HepG2 (cell line): Measurements from ENCODE around the gene CCSER1. TPM values are rescaled to one million over a fixed set of nuclear protein-coding genes. Genes with fewer than 3 reads are reported as not detected.

Source experiments
- ATAC-seq: fragments of 200-7000 bp; cut with Tn5 transposase; 3 replicates; pipeline ENCODE4 v1.9.1; 2020; ENCODE audit warnings: mild to moderate bottlenecking, moderate library complexity
- BruUV-seq: library from RNA; stranded (reverse); fragments of 400-500 nt; replicated peaks from 2 replicates; lab custom pipeline; 2021; lab: Mats Ljungman, UMichigan
- CTCF ChIA-PET: fragments of 300-600 bp; formaldehyde crosslinking; extraction: SDS; loops from one replicate; lab custom pipeline; 2021; ENCODE audit warnings: low total read pairs, inconsistent platforms, low intra/inter-chr PET ratio; lab: Yijun Ruan, JAX
- POLR2A ChIA-PET: fragments of 350-600 bp; sonication (Branson Sonifier 250); formaldehyde crosslinking; loops from one replicate; lab custom pipeline; 2020; ENCODE audit warnings: antibody characterized with exemption, inconsistent platforms; lab: Yijun Ruan, JAX
- DNase-seq: peaks from one replicate; pipeline ENCODE4 v3.0.0-alpha.2; 2015; ENCODE audit warnings: low spot score
- FAIRE-seq: peaks from 3 replicates; lab custom pipeline; 2011; peaks lifted over from hg19 to GRCh38; lab: Jason Lieb, UNC
- H2AFZ ChIP-seq: one replicate; pipeline ENCODE4 v1.6.1; 2011; ENCODE audit warnings: low read length, inconsistent platforms
- H3K27ac ChIP-seq: fragments of 300-600 bp; 3 replicates; pipeline ENCODE4 v1.8.0; 2011; ENCODE audit warnings: mixed run types, mild to moderate bottlenecking, mixed read lengths, low read length, inconsistent platforms; ENCODE audit not compliant: insufficient read depth; ENCODE audit errors: extremely low read length
- H3K27me3 ChIP-seq, 2 experiments: fragments of 200-600 bp in 1 of 2; 2 replicates in 1 of 2; 3 replicates in 1 of 2; pipeline versions ENCODE4 v1.6.0 to v1.8.0; 2011; ENCODE audit warnings: low read length in 2 of 2, mild to moderate bottlenecking in 2 of 2, moderate library complexity in 2 of 2, inconsistent platforms in 1 of 2; ENCODE audit not compliant: insufficient read depth in 2 of 2, control insufficient read depth in 1 of 2
- H3K36me3 ChIP-seq, 2 experiments: fragments of 200-600 bp in 1 of 2; replicated peaks in 1 of 2; 2 replicates in 1 of 2; 3 replicates in 1 of 2; pipeline versions ENCODE4 v1.5.1 to v1.8.0; 2011; ENCODE audit warnings: low read length in 2 of 2, inconsistent platforms in 1 of 2; ENCODE audit not compliant: insufficient read depth in 2 of 2, control insufficient read depth in 1 of 2
- H3K4me1 ChIP-seq: 2 replicates; pipeline ENCODE4 v1.5.1; 2012; ENCODE audit warnings: low read length, inconsistent platforms; ENCODE audit not compliant: insufficient read depth
- H3K4me2 ChIP-seq: 2 replicates; pipeline ENCODE4 v1.6.0; 2011; ENCODE audit warnings: low read depth, low read length, inconsistent platforms
- H3K4me3 ChIP-seq, 3 experiments: fragments of 200-600 bp in 1 of 3; sonication (generic), shearing (Covaris generic) in 1 of 3; replicated peaks in 1 of 3; 2 replicates each; pipeline ENCODE4 v1.5.1; 2011 to 2016; ENCODE audit warnings: low read length in 3 of 3, inconsistent platforms in 2 of 3, low read depth in 2 of 3, mild to moderate bottlenecking in 2 of 3, control low read depth in 1 of 3, mixed read lengths in 1 of 3; ENCODE audit not compliant: insufficient read depth in 1 of 3
- H3K79me2 ChIP-seq: one replicate; pipeline ENCODE4 v1.6.1; 2011; ENCODE audit warnings: low read length, inconsistent platforms; ENCODE audit not compliant: insufficient read depth
- H3K9ac ChIP-seq: 2 replicates; pipeline ENCODE4 v1.6.0; 2011; ENCODE audit warnings: mild to moderate bottlenecking, low read depth, low read length, inconsistent platforms; ENCODE audit not compliant: insufficient read depth
- H3K9me3 ChIP-seq: 2 replicates; pipeline ENCODE4 v1.5.1; 2012; ENCODE audit warnings: mild to moderate bottlenecking, low read length
- H4K20me1 ChIP-seq: 2 replicates; pipeline ENCODE4 v1.6.0; 2011; ENCODE audit warnings: inconsistent platforms, mild to moderate bottlenecking, low read length, moderate library complexity; ENCODE audit not compliant: insufficient read depth
- GTF3A ChIP-seq: sonication (generic); formaldehyde crosslinking; conservative IDR thresholded peaks from 2 replicates; pipeline ENCODE4 v1.4.0; 2020; ENCODE audit warnings: mild to moderate bottlenecking, missing genetic modification reagents
- HMGXB3 ChIP-seq: sonication (generic); formaldehyde crosslinking; IDR thresholded peaks from 2 replicates; pipeline ENCODE4 v1.4.0; 2020; ENCODE audit warnings: missing genetic modification reagents, borderline replicate concordance
- PAF1 ChIP-seq: IDR thresholded peaks from 2 replicates; pipeline ENCODE4 v1.6.1; 2016; ENCODE audit warnings: missing genetic modification reagents, missing compliant biosample characterization
- SKI ChIP-seq: fragments of 450-650 bp; IDR thresholded peaks from one replicate; pipeline ENCODE4 v1.6.1; 2018; ENCODE audit warnings: mild to moderate bottlenecking; ENCODE audit not compliant: partially characterized antibody
- TFE3 ChIP-seq: IDR thresholded peaks from 2 replicates; pipeline ENCODE4 v1.6.1; 2016
- XBP1 ChIP-seq: sonication (generic); formaldehyde crosslinking; IDR thresholded peaks from 2 replicates; pipeline ENCODE4 v1.5.0; 2020; ENCODE audit warnings: missing genetic modification reagents
- ZBTB14 ChIP-seq: sonication (generic); formaldehyde crosslinking; IDR thresholded peaks from 2 replicates; pipeline ENCODE4 v1.4.0; 2020; ENCODE audit warnings: missing genetic modification reagents
- ZFP1 ChIP-seq: IDR thresholded peaks from 2 replicates; pipeline ENCODE4 v1.6.1; 2016
- ZMAT3 ChIP-seq: sonication (generic); formaldehyde crosslinking; conservative IDR thresholded peaks from 2 replicates; pipeline ENCODE4 v1.7.0; 2021; ENCODE audit warnings: missing genetic modification reagents
- WGBS: methylation state at CpG from one replicate; pipeline ENCODE4 v1.1.6; 2017; ENCODE audit warnings: low lambda C conversion rate; 5-methylcytosine and 5-hydroxymethylcytosine counted together
- in situ Hi-C: cut with HindIII; loops from 2 replicates; pipeline ENCODE4 v1.10.0; 2017; ENCODE audit warnings: low pct_unique_long_range_greater_than_20kb; ENCODE audit not compliant: extremely low pct_ligation_motif_present
- intact Hi-C: fragments of 100-400 bp; cut with micrococcal nuclease; formaldehyde crosslinking; loops from one replicate; pipeline ENCODE4 v1.10.0; 2022; ENCODE audit not compliant: unreplicated experiment
- polyA plus RNA-seq, 8 experiments: library from polyadenylated mRNA; depleted of rRNA in 3 of 8; stranded (reverse) in 7 of 8; unstranded in 1 of 8; fragments of >200 nt; fragmentation: Illumina TruSeq in 4 of 8; extraction: Trizol in 4 of 8; gene quantifications; 2 replicates each; pipeline versions ENCODE4 v1.2.1 to v1.2.3, GENCODE V29; 2011 to 2016; ENCODE audit warnings: low read depth in 4 of 8, missing spikeins in 1 of 8, mixed read lengths in 1 of 8; ENCODE audit not compliant: insufficient read depth in 1 of 8
- total RNA-seq, 5 experiments: library from RNA; depleted of rRNA; stranded (reverse); fragments of >200 nt; fragmentation: Illumina TruSeq; extraction: Trizol; gene quantifications; 2 replicates each; pipeline ENCODE4 v1.2.3, GENCODE V29; 2016; ENCODE audit warnings: low read depth in 1 of 5

Gene CCSER1
- total and polyA plus RNA-seq, 2 of the 13 experiments (the other 11 are each of a cell fraction or from before 2014, with no cell fraction given), result not detected

GRCh38 chr4:90715242-90715641, 588.0 kb downstream of the CCSER1 start:
- ChIA-PET CTCF (no interaction called here), POLR2A (no interaction called here)
- Histone ChIP-seq H2AFZ (no peak overlapping the region), H3K27me3 (no peaks in the 10 kb centered on the region), H3K9me3 (no peaks in the 10 kb centered on the region), H3K79me2 (no peaks in the 10 kb centered on the region), H3K9ac (no peak overlapping the region), H3K27ac (no peak overlapping the region), H3K4me1 (no peaks in the 10 kb centered on the region), H3K36me3 (no peaks in the 10 kb centered on the region), H3K4me3 (no peak overlapping the region), H3K4me2 (no peak overlapping the region), H4K20me1 (no peaks in the 10 kb centered on the region)
- TF ChIP-seq TFE3 (CRISPR knock-in tag) (no peak), PAF1 (CRISPR knock-in tag) (no peak), ZMAT3 (CRISPR knock-in tag) (no peak), HMGXB3 (no peak), SKI (no peak), GTF3A (CRISPR knock-in tag) (no peak), ZBTB14 (CRISPR knock-in tag) (no peak), XBP1 (no peak), ZFP1 (no peak)
- in situ Hi-C loops (no loop called here), intact Hi-C loops (no loop called here)
- BruUV-seq, result no TSS peak
- FAIRE-seq (no peak), DNase-seq (no peak), ATAC-seq (no peak)
- 0% methylated on average over 1 of the region's 1 CpG for WGBS
